Left lung (tissue), 10 donors: ENCODE data around the gene CDH26. TPM values are rescaled to one million over a fixed set of nuclear protein-coding genes. Genes with fewer than 3 reads are reported as not detected.

Experiments
- ATAC-seq: fragments of 200-7000 bp; cut with Tn5 transposase; one replicate; pipeline ENCODE4 v1.9.1; 2020; ENCODE audit warnings: moderate library complexity
- DNase-seq, 4 donors: peaks; one replicate each; pipeline ENCODE4 v3.0.0-alpha.2; 2013 to 2020
- H3K27ac ChIP-seq, 2 donors: fragments of 200-600 bp; sonication (generic) in 1 of 2; one replicate each; pipeline versions ENCODE4 v1.5.0 to v1.8.0; 2020 to 2021
- H3K27me3 ChIP-seq, 2 donors: fragments of 200-600 bp; sonication (generic) in 1 of 2; one replicate each; pipeline versions ENCODE4 v1.5.0 to v1.8.0; 2020 to 2021
- H3K36me3 ChIP-seq, 2 donors: fragments of 200-600 bp; sonication (generic) in 1 of 2; one replicate each; pipeline versions ENCODE4 v1.5.0 to v1.8.0; 2020 to 2021
- H3K4me1 ChIP-seq, 2 donors: fragments of 200-600 bp; one replicate each; pipeline ENCODE4 v1.8.0; 2021
- H3K4me3 ChIP-seq, 2 donors: fragments of 200-600 bp; sonication (generic) in 1 of 2; one replicate each; pipeline versions ENCODE4 v1.5.0 to v1.8.0; 2020 to 2021; ENCODE audit warnings: mild to moderate bottlenecking in 1 of 2
- H3K9me3 ChIP-seq, 2 donors: fragments of 200-600 bp; sonication (generic) in 1 of 2; one replicate each; pipeline versions ENCODE4 v1.5.0 to v1.8.0; 2020 to 2021
- intact Hi-C, 2 donors: fragments of 100-400 bp; cut with DNase I; formaldehyde crosslinking; loops; one replicate each; pipeline versions ENCODE4 v1.11.2 to v1.14.2; 2022
- polyA plus RNA-seq, 6 donors: library from polyadenylated mRNA; unstranded; fragments of 120-200 nt; gene quantifications; one replicate each; pipeline ENCODE4 v1.2.1, GENCODE V29; 2013; ENCODE audit not compliant: insufficient read length in 6 of 6
- total RNA-seq, 2 donors: library from RNA; stranded (reverse); fragmentation: NEBNext Ultra II Directional; extraction: Animal tissue kit (Norgen Biotek cat#: 25700); gene quantifications; one replicate each; pipeline ENCODE4 v1.2.1, GENCODE V29; 2021
- TF ChIP-seq, protein P1 (sequence below), 2 donors: fragments of 200-600 bp; sonication (generic) in 1 of 2; IDR thresholded peaks; one replicate each; pipeline versions ENCODE4 v1.5.0 to v1.8.0; 2021; ENCODE audit warnings: antibody characterized with exemption in 2 of 2
- donor health status: DM: no; HTN: yes; CAD: no.
- donor health status: DM: no; HTN: no; CAD: no.

CDH26 gene
- total and polyA plus RNA-seq, 8 donors = 1.6 to 7.3 (median 2.0) TPM

DNA sequence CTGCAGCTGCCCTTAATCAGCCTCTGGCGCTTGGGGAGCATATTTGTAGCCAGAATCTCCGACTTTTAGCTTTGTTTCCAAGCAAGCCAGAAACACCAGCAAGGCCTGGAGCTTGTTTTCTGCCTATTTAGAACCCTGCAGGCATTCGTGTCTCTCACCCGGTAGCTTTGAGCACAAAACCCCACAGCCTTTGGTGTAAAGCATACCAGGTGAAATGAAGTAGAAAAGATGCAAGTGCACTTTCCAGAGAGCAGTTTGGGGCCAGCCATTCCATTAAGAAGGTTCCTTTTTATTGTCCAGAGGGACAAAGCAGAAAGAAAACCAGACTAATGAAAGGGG lies 17.3 kb upstream of the CDH26 start:
- TF ChIP-seq, protein P1, sequence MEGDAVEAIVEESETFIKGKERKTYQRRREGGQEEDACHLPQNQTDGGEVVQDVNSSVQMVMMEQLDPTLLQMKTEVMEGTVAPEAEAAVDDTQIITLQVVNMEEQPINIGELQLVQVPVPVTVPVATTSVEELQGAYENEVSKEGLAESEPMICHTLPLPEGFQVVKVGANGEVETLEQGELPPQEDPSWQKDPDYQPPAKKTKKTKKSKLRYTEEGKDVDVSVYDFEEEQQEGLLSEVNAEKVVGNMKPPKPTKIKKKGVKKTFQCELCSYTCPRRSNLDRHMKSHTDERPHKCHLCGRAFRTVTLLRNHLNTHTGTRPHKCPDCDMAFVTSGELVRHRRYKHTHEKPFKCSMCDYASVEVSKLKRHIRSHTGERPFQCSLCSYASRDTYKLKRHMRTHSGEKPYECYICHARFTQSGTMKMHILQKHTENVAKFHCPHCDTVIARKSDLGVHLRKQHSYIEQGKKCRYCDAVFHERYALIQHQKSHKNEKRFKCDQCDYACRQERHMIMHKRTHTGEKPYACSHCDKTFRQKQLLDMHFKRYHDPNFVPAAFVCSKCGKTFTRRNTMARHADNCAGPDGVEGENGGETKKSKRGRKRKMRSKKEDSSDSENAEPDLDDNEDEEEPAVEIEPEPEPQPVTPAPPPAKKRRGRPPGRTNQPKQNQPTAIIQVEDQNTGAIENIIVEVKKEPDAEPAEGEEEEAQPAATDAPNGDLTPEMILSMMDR (IDR thresholded peaks at IDR 0.05) = no peak
- Histone ChIP-seq H3K9me3 (no peaks in the 10 kb centered on the region), H3K36me3 (peaks cover 0 to 29% of the 10 kb centered on the region in 2 donors), H3K27ac (peak overlapping the region; percentile 98 to 100), H3K27me3 (no peaks in the 10 kb centered on the region), H3K4me3 (peak overlapping the region; percentile 65 to 88), H3K4me1 (peaks cover 28 to 76% of the 10 kb centered on the region in 2 donors)
- intact Hi-C loops = no loop called here
- ATAC-seq (no peak), DNase-seq (no peak)

DNA sequence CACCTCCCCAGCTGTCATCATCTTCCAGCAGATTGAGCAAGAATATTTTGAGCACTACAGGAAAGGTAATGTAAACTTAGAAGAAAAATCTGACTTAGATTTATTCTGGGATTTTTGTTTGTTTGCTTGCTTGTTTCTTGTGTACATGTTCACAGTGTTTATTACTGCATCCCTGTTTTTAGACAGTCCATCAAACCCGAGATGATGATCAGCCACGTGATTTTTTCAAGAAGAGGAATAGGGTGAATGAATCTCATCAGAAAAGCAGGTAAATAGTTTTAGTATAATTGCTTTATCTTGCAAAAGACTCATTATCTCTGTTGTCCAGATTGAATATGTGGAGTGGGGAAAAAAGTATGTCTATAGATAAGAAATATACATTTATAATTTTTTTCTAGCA lies 16.0 kb upstream of the CDH26 start:
- no peaks in the 10 kb centered on the region for H3K27me3 ChIP-seq
- TF ChIP-seq, protein P1 (IDR thresholded peaks at IDR 0.05) = no peak
- no peaks in the 10 kb centered on the region for H3K9me3 ChIP-seq
- peaks cover 0 to 29% of the 10 kb centered on the region in 2 donors for H3K36me3 ChIP-seq
- peaks cover 27 to 63% of the 10 kb centered on the region in 2 donors for H3K4me1 ChIP-seq
- intact Hi-C loops = no loop called here
- no peak overlapping the region for H3K4me3 ChIP-seq
- peak overlapping the region in 1 of 2 donors; percentile 100 for H3K27ac ChIP-seq
- DNase-seq (no peak), ATAC-seq (no peak)

DNA sequence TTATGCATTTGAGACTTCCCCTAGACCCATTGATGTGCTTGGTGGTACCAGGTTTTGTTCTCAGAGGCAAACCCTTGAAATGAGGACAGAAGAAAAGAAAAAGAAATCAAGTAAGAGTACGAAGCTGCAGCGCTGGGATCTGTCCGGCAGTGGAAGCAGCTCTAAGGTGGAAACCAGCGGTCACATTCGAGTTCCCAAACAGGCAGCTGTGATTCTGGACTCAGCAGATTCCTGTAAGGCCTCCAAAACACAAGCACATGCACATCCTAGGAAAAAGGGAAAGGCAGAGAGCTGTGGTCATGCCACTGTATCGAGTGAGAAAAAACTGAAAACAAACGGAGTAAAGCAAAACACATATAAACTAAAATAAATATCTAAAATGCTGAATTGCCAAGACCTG lies 13.5 kb upstream of the CDH26 start:
- TF ChIP-seq, protein P1 (IDR thresholded peaks at IDR 0.05) = no peak
- H3K36me3 ChIP-seq = peaks cover 0 to 29% of the 10 kb centered on the region in 2 donors
- no peak for DNase-seq
- H3K4me3 ChIP-seq = no peak overlapping the region
- H3K4me1 ChIP-seq = peaks cover 8 to 63% of the 10 kb centered on the region in 2 donors
- no peak for ATAC-seq
- intact Hi-C loops = no loop called here
- H3K9me3 ChIP-seq = no peaks in the 10 kb centered on the region
- no peaks in the 10 kb centered on the region for H3K27me3 ChIP-seq
- H3K27ac ChIP-seq = no peak overlapping the region

DNA sequence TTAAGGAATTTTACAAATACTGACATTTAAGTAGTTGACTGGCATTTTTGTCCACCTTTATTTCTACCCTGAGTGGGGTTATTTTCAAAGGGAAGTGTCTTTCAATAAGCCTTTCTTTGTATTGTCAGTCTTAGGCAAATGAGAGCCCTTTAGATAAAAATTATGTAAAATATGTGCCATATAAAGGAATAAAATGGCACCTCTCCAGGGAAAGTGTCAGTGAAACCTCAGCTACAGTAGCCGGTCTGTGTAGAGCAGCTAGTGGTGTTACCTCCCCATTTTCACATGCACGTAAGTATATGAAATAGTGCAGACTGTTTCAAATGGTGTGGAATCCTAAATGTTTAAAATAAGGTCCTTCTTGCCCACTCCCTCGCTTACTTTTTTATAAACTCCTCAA lies 13.0 kb upstream of the CDH26 start:
- DNase-seq = no peak
- no peak overlapping the region for H3K27ac ChIP-seq
- peaks cover 0 to 31% of the 10 kb centered on the region in 2 donors for H3K36me3 ChIP-seq
- H3K4me1 ChIP-seq = peaks cover 8 to 63% of the 10 kb centered on the region in 2 donors
- H3K27me3 ChIP-seq = no peaks in the 10 kb centered on the region
- intact Hi-C loops = no loop called here
- H3K4me3 ChIP-seq = no peak overlapping the region
- TF ChIP-seq, protein P1 (IDR thresholded peaks at IDR 0.05) = no peak
- no peaks in the 10 kb centered on the region for H3K9me3 ChIP-seq
- no peak for ATAC-seq

DNA sequence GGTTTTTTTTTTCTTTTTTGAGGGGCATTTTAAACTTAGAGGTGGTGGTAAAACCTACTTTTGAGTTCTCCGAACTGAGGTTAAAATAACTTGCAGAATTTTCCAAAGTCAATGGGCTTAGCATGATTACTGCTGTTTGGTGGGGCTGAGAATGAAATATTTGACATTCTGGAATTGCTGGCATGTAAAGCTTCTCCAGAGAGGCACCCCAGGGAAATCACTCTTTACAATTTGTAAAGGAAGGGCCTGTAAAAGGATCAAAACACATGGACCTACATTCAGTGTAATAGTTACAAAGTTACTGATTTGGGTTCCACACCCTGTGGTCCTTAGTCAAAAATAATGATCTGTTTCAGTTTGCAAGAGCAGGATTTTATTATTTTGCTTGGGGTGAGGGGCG lies 12.5 kb upstream of the CDH26 start:
- H3K36me3 ChIP-seq = peaks cover 0 to 34% of the 10 kb centered on the region in 2 donors
- no peak for ATAC-seq
- no peak overlapping the region for H3K4me3 ChIP-seq
- no peaks in the 10 kb centered on the region for H3K27me3 ChIP-seq
- H3K4me1 ChIP-seq = peaks cover 8 to 63% of the 10 kb centered on the region in 2 donors
- no peak overlapping the region for H3K27ac ChIP-seq
- intact Hi-C loops = no loop called here
- no peaks in the 10 kb centered on the region for H3K9me3 ChIP-seq
- no peak for DNase-seq
- TF ChIP-seq, protein P1 (IDR thresholded peaks at IDR 0.05) = no peak
